Epithelial cell of esophagus (primary cell): ENCODE data around the gene STING1.

Experiments
- DNase-seq: peaks from one replicate; pipeline ENCODE4 v3.0.0; 2010; ENCODE audit warnings: low read depth
- H3K4me3 ChIP-seq: 2 replicates; pipeline ENCODE4 v1.5.1; 2011; ENCODE audit warnings: mild to moderate bottlenecking, low read length, control low read depth
- CTCF ChIP-seq: IDR thresholded peaks from 2 replicates; pipeline ENCODE4 v1.5.1; 2011; ENCODE audit warnings: low read depth, mild to moderate bottlenecking, low read length, control low read depth, inconsistent platforms; ENCODE audit not compliant: insufficient read depth; ENCODE audit errors: missing control alignments

STING1 gene

DNA sequence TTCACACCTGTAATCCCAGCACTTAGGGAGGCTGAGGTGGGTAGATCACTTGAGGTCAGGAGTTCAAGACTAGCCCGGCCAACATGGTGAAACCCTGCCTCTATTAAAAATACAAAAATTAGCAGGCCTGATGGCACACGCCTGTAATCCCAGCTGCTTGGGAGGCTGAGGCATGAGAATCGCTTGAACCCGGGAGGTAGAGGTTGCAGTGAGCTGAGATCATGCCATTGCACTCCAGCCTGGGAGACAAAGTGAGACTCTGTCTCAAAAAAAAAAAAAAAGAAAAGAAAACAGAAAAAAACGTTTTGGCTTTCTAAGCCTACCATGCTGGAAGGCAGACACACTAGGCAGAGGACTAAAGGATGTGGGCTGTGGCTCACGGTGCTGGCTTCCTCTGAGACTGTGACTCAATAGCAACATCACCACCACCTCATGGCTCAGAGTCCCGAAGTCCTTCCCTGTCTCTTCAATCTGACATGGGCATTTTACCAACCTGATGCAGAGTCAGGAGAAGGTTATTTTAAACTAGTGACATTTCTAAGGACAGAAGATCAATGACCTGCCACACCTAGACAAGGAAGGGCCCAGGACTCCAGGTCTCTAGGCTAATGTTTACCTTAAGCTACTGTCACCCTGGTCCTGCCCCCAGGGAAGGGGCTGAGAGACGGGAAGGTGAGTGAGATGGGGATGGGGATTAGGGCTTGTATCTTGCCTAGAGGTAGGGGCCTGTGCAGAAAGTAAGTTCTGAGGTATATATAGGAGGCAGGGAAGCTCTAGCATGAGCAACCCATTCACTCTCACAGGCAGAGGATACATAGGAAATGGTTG, 23.8 kb downstream of the STING1 start:
- DNase-seq, result peak; percentile 83
- no peak for TF ChIP-seq CTCF

DNA sequence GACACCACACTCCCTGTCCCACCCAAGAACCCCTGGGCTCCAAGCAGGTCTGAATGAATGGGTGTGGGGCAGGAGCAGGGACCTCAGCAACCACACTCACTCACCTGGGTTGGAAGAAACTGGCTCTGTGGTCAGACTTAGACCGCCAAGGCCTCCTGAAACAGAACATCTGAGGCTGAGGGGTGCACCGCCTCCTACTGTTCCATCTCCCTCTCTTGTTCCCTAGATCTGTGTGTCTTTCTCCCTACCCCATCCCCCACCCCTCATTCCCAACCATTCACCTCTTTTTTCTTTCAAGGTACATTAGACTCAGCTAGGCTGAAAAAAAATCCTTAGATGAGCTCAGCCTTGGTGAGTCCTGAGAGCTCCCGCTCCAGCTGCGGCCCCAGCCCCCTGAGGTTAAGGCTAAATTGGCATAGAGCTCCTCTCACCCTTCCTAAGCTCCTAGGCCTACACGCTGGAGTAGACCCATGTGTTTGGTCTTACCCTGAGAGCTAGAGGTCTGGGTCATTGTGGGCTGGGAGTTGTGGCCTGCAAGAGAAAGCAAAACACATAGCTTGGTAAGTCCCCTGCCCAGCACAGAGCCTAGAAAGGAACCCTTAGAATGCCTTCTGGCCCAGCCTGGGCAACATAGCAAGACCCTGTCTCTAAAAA, 24.8 kb downstream of the STING1 start:
- no peak for TF ChIP-seq CTCF
- DNase-seq, result no peak
- H3K4me3 ChIP-seq, result no peak overlapping the region

More for the DNA sequence above, 23.8 kb downstream of the STING1 start:
- H3K4me3 ChIP-seq, result no peak overlapping the region

DNA sequence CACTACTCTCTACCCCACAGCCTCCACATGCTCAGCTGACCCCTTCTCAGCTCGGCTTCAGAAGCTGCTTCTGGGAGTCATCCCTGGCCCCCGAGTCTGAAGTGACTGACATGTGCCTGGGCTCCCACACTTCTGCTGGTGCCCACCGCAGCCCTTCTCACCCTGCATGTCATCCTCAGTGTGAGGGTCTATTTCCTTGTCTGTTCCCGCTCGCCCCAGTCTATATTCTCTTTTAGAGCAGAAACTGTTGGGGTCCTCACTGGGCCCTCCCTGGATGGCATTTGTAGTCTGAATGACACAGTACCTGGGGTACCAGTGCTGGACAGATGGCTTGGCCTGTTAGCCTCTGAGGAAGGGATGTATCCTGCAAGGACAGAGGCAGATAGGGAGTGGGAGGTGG, 25.3 kb downstream of the STING1 start:
- H3K4me3 ChIP-seq, result no peak overlapping the region
- TF ChIP-seq CTCF, result no peak
- DNase-seq, result no peak

DNA sequence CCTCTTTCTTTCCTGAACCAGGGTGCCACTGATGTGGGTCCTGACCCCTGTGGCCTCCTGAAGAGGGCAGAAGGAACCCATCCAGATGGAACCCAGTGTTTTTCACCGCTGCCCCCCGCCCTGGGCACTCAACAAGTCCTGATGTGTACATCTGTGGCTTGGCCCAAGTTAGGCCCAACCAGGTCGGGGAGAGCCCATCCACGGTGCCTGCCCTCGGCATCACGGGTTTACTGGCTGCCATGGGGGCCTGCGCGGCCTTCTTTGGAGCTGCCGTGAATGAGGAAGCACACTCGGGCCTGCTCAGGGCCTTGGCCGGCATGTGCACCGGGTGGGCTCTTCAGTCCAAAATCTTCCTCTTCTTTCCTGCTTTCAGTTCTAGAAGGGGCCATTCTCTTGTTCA, 25.8 kb downstream of the STING1 start:
- H3K4me3 ChIP-seq, result no peak overlapping the region
- DNase-seq, result no peak

GRCh38 chr5:139454568-139455290, 27.8 kb downstream of the STING1 start:
- no peak overlapping the region for H3K4me3 ChIP-seq
- no peak for DNase-seq
- TF ChIP-seq CTCF, result no peak

More for the DNA sequence above, 25.8 kb downstream of the STING1 start:
- TF ChIP-seq CTCF, result no peak

- no peak for DNase-seq
- no peak overlapping the region for H3K4me3 ChIP-seq
- TF ChIP-seq CTCF, result no peak
These were observed 28.6 kb downstream of the STING1 start for GRCh38 chr5:139453683-139454567.
